ENCODE measurements around the gene COX4I1.

DNA sequence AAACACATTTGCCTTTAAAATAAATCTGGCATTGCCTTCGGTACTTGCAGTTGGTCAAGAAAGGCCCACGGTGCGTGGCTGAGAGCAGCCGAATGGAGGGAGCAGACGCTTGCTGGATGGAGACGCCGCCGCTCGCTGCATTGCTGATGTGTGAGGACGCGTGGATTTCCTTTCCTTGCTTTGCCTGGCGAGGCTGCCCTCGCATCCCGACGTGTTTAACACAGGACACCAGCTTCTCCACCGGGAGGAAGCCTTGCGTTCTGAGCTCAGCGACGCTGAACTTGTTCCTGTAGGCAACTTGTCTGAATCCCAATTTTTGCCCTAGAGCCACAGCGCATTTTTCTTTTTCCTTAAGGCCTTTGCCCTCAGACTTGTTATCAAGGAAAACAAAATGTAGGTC lies 45.8 kb downstream of the COX4I1 start:
- TF ChIP-seq PRPF4 (IDR thresholded peaks at IDR 0.05; ENCODE audit: insufficient read depth, low read depth, low read length, poor library complexity, severe bottlenecking) (no peak), ZNF41 (CRISPR knock-in tag; conservative IDR thresholded peaks at IDR 0.05) (no peak), JUND (IDR thresholded peaks at IDR 0.05; ENCODE audit: borderline replicate concordance, low read depth, low read length) (no peak), JUND (tag; IDR thresholded peaks at IDR 0.05; ENCODE audit: borderline replicate concordance, low read depth, low read length) (no peak)
- TF ChIP-seq, protein P1, sequence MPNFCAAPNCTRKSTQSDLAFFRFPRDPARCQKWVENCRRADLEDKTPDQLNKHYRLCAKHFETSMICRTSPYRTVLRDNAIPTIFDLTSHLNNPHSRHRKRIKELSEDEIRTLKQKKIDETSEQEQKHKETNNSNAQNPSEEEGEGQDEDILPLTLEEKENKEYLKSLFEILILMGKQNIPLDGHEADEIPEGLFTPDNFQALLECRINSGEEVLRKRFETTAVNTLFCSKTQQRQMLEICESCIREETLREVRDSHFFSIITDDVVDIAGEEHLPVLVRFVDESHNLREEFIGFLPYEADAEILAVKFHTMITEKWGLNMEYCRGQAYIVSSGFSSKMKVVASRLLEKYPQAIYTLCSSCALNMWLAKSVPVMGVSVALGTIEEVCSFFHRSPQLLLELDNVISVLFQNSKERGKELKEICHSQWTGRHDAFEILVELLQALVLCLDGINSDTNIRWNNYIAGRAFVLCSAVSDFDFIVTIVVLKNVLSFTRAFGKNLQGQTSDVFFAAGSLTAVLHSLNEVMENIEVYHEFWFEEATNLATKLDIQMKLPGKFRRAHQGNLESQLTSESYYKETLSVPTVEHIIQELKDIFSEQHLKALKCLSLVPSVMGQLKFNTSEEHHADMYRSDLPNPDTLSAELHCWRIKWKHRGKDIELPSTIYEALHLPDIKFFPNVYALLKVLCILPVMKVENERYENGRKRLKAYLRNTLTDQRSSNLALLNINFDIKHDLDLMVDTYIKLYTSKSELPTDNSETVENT (CRISPR knock-in tag; IDR thresholded peaks at IDR 0.05), result no peak
